WTC11 (cell line): ENCODE measurements around the gene WDR54.

ENCODE experiments used
- MYBL2 ChIP-seq: sonication (generic); formaldehyde crosslinking; IDR thresholded peaks from 2 replicates; pipeline ENCODE4 v1.8.1; 2023; ENCODE audit warnings: mild to moderate bottlenecking, moderate library complexity, missing genetic modification reagents
- RELA ChIP-seq: sonication (generic); formaldehyde crosslinking; IDR thresholded peaks from 2 replicates; pipeline ENCODE4 v1.8.1; 2022; ENCODE audit warnings: missing genetic modification reagents, mild to moderate bottlenecking, borderline replicate concordance
- SP1 ChIP-seq: sonication (generic); formaldehyde crosslinking; conservative IDR thresholded peaks from 2 replicates; pipeline ENCODE4 v1.8.1; 2022; ENCODE audit warnings: missing genetic modification reagents
- TCF7 ChIP-seq: sonication (generic); formaldehyde crosslinking; IDR thresholded peaks from 2 replicates; pipeline ENCODE4 v1.8.0; 2022; ENCODE audit warnings: mild to moderate bottlenecking, low read depth, missing genetic modification reagents, moderate library complexity
- ZNF138 ChIP-seq: sonication (generic); formaldehyde crosslinking; conservative IDR thresholded peaks from 2 replicates; pipeline ENCODE4 v1.8.1; 2022; ENCODE audit warnings: mild to moderate bottlenecking, moderate library complexity, missing genetic modification reagents
- TF ChIP-seq, protein P1 (sequence below): fragments of 200-600 bp; IDR thresholded peaks from 2 replicates; pipeline ENCODE4 v1.8.0; 2022; ENCODE audit warnings: antibody characterized with exemption

DNA sequence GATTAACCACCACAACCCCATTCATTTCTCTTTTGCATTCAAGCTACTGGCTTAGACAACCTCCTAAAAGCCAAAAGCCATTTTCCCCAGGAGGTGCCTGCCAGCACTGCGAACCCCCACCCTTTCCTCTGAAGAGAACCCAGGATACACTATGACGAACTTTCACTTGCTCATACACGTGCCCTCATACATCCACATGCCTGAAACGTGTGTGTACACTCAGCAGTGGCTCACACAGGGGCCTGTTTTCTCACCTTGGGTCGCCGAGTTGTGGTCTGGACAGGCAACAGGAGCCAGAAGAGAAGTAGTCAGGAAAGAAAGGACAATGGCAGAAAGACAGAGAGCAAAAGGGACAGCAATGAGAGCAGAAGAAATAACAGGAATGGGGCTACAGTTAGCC lies 48.9 kb upstream of the WDR54 start:
- TF ChIP-seq, protein P1, sequence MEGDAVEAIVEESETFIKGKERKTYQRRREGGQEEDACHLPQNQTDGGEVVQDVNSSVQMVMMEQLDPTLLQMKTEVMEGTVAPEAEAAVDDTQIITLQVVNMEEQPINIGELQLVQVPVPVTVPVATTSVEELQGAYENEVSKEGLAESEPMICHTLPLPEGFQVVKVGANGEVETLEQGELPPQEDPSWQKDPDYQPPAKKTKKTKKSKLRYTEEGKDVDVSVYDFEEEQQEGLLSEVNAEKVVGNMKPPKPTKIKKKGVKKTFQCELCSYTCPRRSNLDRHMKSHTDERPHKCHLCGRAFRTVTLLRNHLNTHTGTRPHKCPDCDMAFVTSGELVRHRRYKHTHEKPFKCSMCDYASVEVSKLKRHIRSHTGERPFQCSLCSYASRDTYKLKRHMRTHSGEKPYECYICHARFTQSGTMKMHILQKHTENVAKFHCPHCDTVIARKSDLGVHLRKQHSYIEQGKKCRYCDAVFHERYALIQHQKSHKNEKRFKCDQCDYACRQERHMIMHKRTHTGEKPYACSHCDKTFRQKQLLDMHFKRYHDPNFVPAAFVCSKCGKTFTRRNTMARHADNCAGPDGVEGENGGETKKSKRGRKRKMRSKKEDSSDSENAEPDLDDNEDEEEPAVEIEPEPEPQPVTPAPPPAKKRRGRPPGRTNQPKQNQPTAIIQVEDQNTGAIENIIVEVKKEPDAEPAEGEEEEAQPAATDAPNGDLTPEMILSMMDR: no peak
- no peak for TF ChIP-seq TCF7 (CRISPR knock-in tag)
- no peak for TF ChIP-seq RELA (CRISPR knock-in tag)
- no peak for TF ChIP-seq MYBL2
- no peak for TF ChIP-seq ZNF138 (CRISPR knock-in tag)
- no peak for TF ChIP-seq SP1
